Subcutaneous adipose tissue (tissue), 4 donors: Measurements from ENCODE around the gene RXRA. TPM values are rescaled to one million over a fixed set of nuclear protein-coding genes. Genes with fewer than 3 reads are reported as not detected.

Source experiments
- CTCF ChIP-seq: fragments of 450-650 bp; IDR thresholded peaks from one replicate; pipeline ENCODE4 v1.5.1; 2016; ENCODE audit warnings: low read depth, mild to moderate bottlenecking, control low read depth, antibody characterized with exemption, moderate library complexity
- total RNA-seq, 4 donors: library from RNA; depleted of rRNA; stranded (reverse); fragments of >200 nt; gene quantifications; one replicate each; pipeline ENCODE4 v1.1.0, GENCODE V29; 2016

Gene RXRA
- total RNA-seq, 4 donors from 2014 or later = 39.1 to 141 (median 53.6) TPM

GRCh38 chr9:134440636-134441226, 114.5 kb downstream of the RXRA start:
- TF ChIP-seq CTCF = no peak

- TF ChIP-seq CTCF = no peak
Measured at GRCh38 chr9:134441227-134442084, 115.2 kb downstream of the RXRA start.

GRCh38 chr9:134442085-134442474, 115.8 kb downstream of the RXRA start:
- no peak for TF ChIP-seq CTCF

- no peak for TF ChIP-seq CTCF
Measured at GRCh38 chr9:134442486-134443173, 116.4 kb downstream of the RXRA start.

- TF ChIP-seq CTCF = no peak
Measured at GRCh38 chr9:134443174-134444037, 117.2 kb downstream of the RXRA start.

GRCh38 chr9:134444038-134444315, 117.7 kb downstream of the RXRA start:
- TF ChIP-seq CTCF = no peak
